MM.1S (cell line): ENCODE measurements around the gene ROBO2.

ENCODE experiments used
- CTCF ChIP-seq: fragments of 300-600 bp; sonication (generic); IDR thresholded peaks from 2 replicates; pipeline ENCODE4 v1.5.1; 2016; ENCODE audit warnings: antibody characterized with exemption, low read length, mixed read lengths
- EZH2 ChIP-seq: fragments of 300-600 bp; sonication (generic); optimal IDR thresholded peaks from 2 replicates; pipeline ENCODE3; 2017; ENCODE audit warnings: low read depth, mild to moderate bottlenecking, antibody characterized with exemption, low read length, mixed read lengths

DNA sequence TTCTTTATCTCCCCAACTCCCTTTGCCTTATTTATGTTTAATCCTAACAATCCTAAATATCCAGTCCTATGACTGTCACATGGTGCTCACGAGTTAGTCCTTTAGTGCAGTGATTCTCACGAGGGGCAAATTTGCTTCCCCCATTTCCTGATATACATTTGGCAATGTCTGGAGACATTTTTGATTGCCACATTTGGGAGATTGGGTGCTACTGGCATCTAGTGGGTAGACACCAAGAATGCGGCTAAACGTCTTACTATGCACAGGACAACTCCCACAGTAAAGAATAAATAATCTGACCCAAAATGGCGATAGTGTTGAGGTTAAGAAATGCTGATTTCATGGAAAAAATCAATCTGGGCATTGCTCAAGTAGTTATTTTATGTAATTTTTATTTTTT is 466.5 kb downstream of the ROBO2 start:
- TF ChIP-seq CTCF (no peak), EZH2 (no peak)
